ENCODE measurements around the gene PDE8B. TPM values are rescaled to one million over a fixed set of nuclear protein-coding genes. Genes with fewer than 3 reads are reported as not detected.

The PDE8B gene
- total and polyA plus RNA-seq, 4 donors, result 0.19 to 0.82 (median 0.49) TPM

- peaks cover 0 to 5% (median 0%) of the 10 kb centered on the region in 4 donors for H3K27me3 ChIP-seq (ENCODE audit: control insufficient read depth in 4 of 4, insufficient read depth in 4 of 4, low read length in 3 of 4)
- H3K27ac ChIP-seq (ENCODE audit: low read depth in 1 of 2, low read length in 2 of 2), result no peak overlapping the region
- no peak overlapping the region for H3K4me3 ChIP-seq (ENCODE audit: low read depth in 1 of 3, low read length in 3 of 3)
- no peaks in the 10 kb centered on the region for H3K4me1 ChIP-seq (ENCODE audit: control insufficient read depth in 4 of 4, insufficient read depth in 4 of 4, low read length in 3 of 4)
- no peaks in the 10 kb centered on the region for H3K36me3 ChIP-seq (ENCODE audit: control insufficient read depth in 4 of 4, insufficient read depth in 3 of 4, low read depth in 1 of 4, low read length in 3 of 4)
- 85% methylated on average over 3 of the region's 3 CpGs for WGBS
- no peak overlapping the region for H3K9ac ChIP-seq (ENCODE audit: low read depth in 1 of 2, low read length in 2 of 2)
- H3K9me3 ChIP-seq (ENCODE audit: control insufficient read depth in 4 of 4, low read length in 3 of 4), result no peaks in the 10 kb centered on the region
- no peak for DNase-seq (ENCODE audit: low spot score)
- TF ChIP-seq TAF1 (conservative IDR thresholded peaks at IDR 0.05), result no peak
- no peak for TF ChIP-seq FOXA1 (IDR thresholded peaks at IDR 0.05)
- TF ChIP-seq JUND (IDR thresholded peaks at IDR 0.05), result no peak
- no peak for TF ChIP-seq NR2F2 (IDR thresholded peaks at IDR 0.05)
Measured at GRCh38 chr5:77221115-77221514, 10.6 kb downstream of the PDE8B start.

DNA sequence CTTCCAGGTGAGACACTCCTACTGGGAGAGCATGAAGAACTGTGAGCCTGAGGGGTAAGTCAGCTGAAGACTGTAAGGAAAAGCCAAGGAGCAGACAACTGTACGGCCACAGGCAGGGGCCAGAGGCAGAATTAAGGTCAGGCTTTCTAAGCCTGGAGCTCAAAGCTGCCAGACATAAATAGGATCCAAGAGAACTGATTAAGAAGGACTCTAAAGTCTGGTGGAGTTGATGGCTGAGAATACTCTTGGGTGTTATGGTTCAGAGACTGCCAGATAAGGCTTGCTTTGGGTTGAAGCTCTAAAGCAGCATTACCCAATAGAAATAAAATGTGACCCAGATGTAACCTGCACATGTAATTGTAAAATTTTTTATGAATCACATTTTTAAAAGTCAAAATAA lies 12.2 kb downstream of the PDE8B start:
- Histone ChIP-seq H3K27me3 (ENCODE audit: control insufficient read depth in 4 of 4, insufficient read depth in 4 of 4, low read length in 3 of 4) (peaks cover 0 to 5% (median 0%) of the 10 kb centered on the region in 4 donors), H3K36me3 (ENCODE audit: control insufficient read depth in 4 of 4, insufficient read depth in 3 of 4, low read depth in 1 of 4, low read length in 3 of 4) (no peaks in the 10 kb centered on the region), H3K27ac (ENCODE audit: low read depth in 1 of 2, low read length in 2 of 2) (no peak overlapping the region), H3K9ac (ENCODE audit: low read depth in 1 of 2, low read length in 2 of 2) (no peak overlapping the region), H3K4me1 (ENCODE audit: control insufficient read depth in 4 of 4, insufficient read depth in 4 of 4, low read length in 3 of 4) (no peaks in the 10 kb centered on the region), H3K9me3 (ENCODE audit: control insufficient read depth in 4 of 4, low read length in 3 of 4) (no peaks in the 10 kb centered on the region), H3K4me3 (ENCODE audit: low read depth in 1 of 3, low read length in 3 of 3) (no peak overlapping the region)
- no peak for DNase-seq (ENCODE audit: low spot score)
- WGBS, result 92% methylated on average over 1 of the region's 1 CpG
- TF ChIP-seq TAF1 (conservative IDR thresholded peaks at IDR 0.05), result no peak
- TF ChIP-seq, protein P1, sequence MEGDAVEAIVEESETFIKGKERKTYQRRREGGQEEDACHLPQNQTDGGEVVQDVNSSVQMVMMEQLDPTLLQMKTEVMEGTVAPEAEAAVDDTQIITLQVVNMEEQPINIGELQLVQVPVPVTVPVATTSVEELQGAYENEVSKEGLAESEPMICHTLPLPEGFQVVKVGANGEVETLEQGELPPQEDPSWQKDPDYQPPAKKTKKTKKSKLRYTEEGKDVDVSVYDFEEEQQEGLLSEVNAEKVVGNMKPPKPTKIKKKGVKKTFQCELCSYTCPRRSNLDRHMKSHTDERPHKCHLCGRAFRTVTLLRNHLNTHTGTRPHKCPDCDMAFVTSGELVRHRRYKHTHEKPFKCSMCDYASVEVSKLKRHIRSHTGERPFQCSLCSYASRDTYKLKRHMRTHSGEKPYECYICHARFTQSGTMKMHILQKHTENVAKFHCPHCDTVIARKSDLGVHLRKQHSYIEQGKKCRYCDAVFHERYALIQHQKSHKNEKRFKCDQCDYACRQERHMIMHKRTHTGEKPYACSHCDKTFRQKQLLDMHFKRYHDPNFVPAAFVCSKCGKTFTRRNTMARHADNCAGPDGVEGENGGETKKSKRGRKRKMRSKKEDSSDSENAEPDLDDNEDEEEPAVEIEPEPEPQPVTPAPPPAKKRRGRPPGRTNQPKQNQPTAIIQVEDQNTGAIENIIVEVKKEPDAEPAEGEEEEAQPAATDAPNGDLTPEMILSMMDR (IDR thresholded peaks at IDR 0.05; ENCODE audit: low read depth, low read length, missing input control), result no peak
- TF ChIP-seq, protein P2, sequence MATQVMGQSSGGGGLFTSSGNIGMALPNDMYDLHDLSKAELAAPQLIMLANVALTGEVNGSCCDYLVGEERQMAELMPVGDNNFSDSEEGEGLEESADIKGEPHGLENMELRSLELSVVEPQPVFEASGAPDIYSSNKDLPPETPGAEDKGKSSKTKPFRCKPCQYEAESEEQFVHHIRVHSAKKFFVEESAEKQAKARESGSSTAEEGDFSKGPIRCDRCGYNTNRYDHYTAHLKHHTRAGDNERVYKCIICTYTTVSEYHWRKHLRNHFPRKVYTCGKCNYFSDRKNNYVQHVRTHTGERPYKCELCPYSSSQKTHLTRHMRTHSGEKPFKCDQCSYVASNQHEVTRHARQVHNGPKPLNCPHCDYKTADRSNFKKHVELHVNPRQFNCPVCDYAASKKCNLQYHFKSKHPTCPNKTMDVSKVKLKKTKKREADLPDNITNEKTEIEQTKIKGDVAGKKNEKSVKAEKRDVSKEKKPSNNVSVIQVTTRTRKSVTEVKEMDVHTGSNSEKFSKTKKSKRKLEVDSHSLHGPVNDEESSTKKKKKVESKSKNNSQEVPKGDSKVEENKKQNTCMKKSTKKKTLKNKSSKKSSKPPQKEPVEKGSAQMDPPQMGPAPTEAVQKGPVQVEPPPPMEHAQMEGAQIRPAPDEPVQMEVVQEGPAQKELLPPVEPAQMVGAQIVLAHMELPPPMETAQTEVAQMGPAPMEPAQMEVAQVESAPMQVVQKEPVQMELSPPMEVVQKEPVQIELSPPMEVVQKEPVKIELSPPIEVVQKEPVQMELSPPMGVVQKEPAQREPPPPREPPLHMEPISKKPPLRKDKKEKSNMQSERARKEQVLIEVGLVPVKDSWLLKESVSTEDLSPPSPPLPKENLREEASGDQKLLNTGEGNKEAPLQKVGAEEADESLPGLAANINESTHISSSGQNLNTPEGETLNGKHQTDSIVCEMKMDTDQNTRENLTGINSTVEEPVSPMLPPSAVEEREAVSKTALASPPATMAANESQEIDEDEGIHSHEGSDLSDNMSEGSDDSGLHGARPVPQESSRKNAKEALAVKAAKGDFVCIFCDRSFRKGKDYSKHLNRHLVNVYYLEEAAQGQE (IDR thresholded peaks at IDR 0.05), result no peak
- no peak for TF ChIP-seq HNF4A (conservative IDR thresholded peaks at IDR 0.05)
- no peak for TF ChIP-seq GABPA (IDR thresholded peaks at IDR 0.05 in 1 of 2, conservative IDR thresholded peaks at IDR 0.05 in 1 of 2)
- TF ChIP-seq RXRA (IDR thresholded peaks at IDR 0.05), result no peak
- no peak for TF ChIP-seq JUND (IDR thresholded peaks at IDR 0.05)
- no peak for TF ChIP-seq YY1 (IDR thresholded peaks at IDR 0.05)
- no peak for TF ChIP-seq FOXA2 (IDR thresholded peaks at IDR 0.05)
- no peak for TF ChIP-seq ATF3 (IDR thresholded peaks at IDR 0.05)
- no peak for TF ChIP-seq SP1 (IDR thresholded peaks at IDR 0.05)
- TF ChIP-seq, protein P3, sequence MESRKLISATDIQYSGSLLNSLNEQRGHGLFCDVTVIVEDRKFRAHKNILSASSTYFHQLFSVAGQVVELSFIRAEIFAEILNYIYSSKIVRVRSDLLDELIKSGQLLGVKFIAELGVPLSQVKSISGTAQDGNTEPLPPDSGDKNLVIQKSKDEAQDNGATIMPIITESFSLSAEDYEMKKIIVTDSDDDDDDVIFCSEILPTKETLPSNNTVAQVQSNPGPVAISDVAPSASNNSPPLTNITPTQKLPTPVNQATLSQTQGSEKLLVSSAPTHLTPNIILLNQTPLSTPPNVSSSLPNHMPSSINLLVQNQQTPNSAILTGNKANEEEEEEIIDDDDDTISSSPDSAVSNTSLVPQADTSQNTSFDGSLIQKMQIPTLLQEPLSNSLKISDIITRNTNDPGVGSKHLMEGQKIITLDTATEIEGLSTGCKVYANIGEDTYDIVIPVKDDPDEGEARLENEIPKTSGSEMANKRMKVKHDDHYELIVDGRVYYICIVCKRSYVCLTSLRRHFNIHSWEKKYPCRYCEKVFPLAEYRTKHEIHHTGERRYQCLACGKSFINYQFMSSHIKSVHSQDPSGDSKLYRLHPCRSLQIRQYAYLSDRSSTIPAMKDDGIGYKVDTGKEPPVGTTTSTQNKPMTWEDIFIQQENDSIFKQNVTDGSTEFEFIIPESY (IDR thresholded peaks at IDR 0.05), result no peak
- no peak for TF ChIP-seq RAD21 (IDR thresholded peaks at IDR 0.05)
- TF ChIP-seq, protein P4, sequence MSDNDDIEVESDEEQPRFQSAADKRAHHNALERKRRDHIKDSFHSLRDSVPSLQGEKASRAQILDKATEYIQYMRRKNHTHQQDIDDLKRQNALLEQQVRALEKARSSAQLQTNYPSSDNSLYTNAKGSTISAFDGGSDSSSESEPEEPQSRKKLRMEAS (IDR thresholded peaks at IDR 0.05), result no peak
- TF ChIP-seq NR2F2 (IDR thresholded peaks at IDR 0.05), result no peak
- TF ChIP-seq HNF4G (IDR thresholded peaks at IDR 0.05), result no peak
- TF ChIP-seq FOXA1 (IDR thresholded peaks at IDR 0.05), result no peak
- no peak for TF ChIP-seq EGR1 (IDR thresholded peaks at IDR 0.05; ENCODE audit: low read depth in 2 of 2)
